AG10803 (cell line): Measurements from ENCODE around the gene KAT2A.

Source experiments
- DNase-seq: peaks from one replicate; pipeline ENCODE4 v3.0.0; 2010; ENCODE audit warnings: low read depth
- H3K4me3 ChIP-seq: 2 replicates; pipeline ENCODE4 v1.5.1; 2011; ENCODE audit warnings: mild to moderate bottlenecking, low read length, control low read depth
- CTCF ChIP-seq: conservative IDR thresholded peaks from 2 replicates; pipeline ENCODE4 v1.5.1; 2011; ENCODE audit warnings: mild to moderate bottlenecking, low read length, control low read depth, inconsistent platforms

KAT2A gene

DNA sequence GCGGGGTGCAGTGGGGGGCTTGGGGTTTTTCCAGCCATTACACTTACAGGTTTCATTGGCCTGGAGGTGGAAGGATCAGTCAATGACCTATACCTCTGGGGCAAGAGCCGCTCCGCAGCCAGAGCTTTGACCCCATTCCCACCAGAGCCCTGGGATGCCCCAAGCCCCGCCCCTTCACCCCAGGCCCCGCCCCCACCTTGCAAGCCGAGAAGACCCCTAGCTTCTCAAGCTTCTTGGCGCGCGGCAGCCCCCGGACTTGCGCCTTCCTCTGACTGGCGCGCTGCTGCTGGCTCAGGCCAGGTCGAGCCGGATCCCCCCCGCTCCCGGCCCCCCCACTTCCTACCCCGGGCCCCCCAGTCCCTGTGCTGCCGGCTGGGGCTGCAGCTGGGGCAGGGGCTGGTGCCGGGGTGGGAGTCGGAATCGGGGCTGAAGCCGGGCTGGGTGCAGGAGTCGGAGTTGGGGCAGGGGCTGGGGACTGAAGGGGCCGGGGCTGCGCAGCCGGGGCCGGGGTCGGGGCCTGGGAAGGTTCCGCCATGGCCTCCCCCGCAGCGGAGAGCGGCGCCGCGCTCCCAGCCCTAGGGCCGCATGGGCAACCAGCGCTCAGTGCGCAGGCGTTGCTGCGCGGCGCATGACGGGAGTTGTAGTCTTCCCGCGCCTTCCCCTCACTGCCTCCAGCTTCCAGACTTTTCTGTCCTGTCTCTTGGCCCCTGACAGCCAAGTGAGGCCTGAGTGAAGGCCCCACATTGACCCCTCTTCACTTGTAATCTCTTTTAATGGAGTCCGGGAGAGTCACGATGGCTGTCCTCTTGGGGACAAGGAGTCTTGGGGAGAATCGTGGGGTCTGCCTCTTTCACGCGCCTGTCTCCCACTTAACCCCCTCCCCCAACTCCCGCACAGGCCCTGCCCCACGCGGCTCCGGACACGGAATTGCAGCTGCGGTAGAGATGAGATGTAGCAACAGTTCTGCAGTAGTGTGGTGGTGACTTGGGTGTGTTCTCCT is at the start of gene KAT2A:
Gene KAT2A, minus strand, starts transcription at position 598 of the 1,000 bp plus-strand sequence. Its CDS starts 63 bp downstream, at position 535.
- H3K4me3 ChIP-seq, result peak within 1 kb of the TSS; percentile 59
- DNase-seq, result peak; percentile 74
- TF ChIP-seq CTCF, result no peak

- no peak overlapping the region for H3K4me3 ChIP-seq
- no peak for DNase-seq
- TF ChIP-seq CTCF, result no peak
Observed at GRCh38 chr17:42169351-42169750, 48.2 kb upstream of the KAT2A start.

DNA sequence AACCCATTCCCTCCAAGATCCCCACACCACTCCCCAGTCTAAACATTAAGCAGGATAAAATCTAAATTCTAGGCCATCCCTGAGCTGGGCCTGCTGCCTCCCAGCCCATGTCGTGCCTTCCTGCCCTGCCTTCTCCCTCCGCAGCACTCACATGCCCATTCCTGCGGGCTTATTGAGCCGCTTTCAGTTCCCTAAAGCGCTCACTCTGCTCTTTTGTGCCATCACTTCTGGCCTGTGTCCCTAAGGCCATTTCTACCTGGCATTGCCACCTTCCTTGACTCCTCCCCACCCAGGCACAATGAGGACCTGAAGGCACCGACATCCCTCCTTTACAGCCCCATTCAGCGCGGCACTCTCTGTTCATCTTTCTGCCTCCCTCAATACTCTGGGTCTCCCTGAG is 46.6 kb upstream of the KAT2A start:
- H3K4me3 ChIP-seq, result no peak overlapping the region
- TF ChIP-seq CTCF, result no peak
- DNase-seq, result no peak

GRCh38 chr17:42166196-42166763 is 45.1 kb upstream of the KAT2A start:
- TF ChIP-seq CTCF, result no peak
- no peak overlapping the region for H3K4me3 ChIP-seq

GRCh38 chr17:42165751-42166150 is 44.6 kb upstream of the KAT2A start:
- no peak for TF ChIP-seq CTCF
- no peak overlapping the region for H3K4me3 ChIP-seq
- DNase-seq, result no peak

More at GRCh38 chr17:42166196-42166763, 45.1 kb upstream of the KAT2A start:
- DNase-seq, result no peak

- DNase-seq, result no peak
- H3K4me3 ChIP-seq, result no peak overlapping the region
Observed at GRCh38 chr17:42163696-42164407, 42.7 kb upstream of the KAT2A start.

More at GRCh38 chr17:42163696-42164407, 42.7 kb upstream of the KAT2A start:
- no peak for TF ChIP-seq CTCF
